A673 (cell line): Measurements from ENCODE around the gene CAPN13.

Experiments
- CTCF ChIP-seq: fragments of 300-800, 200-600 bp; sonication (generic); conservative IDR thresholded peaks from 2 replicates; pipeline ENCODE4 v1.5.1; 2017; ENCODE audit warnings: low read depth, mild to moderate bottlenecking, antibody characterized with exemption, low read length, moderate library complexity, mixed read lengths
- EZH2 ChIP-seq: fragments of 200-600 bp; sonication (generic); IDR thresholded peaks from 2 replicates; pipeline ENCODE4 v1.6.1; 2017; ENCODE audit warnings: borderline replicate concordance, low read depth, mild to moderate bottlenecking, mixed read lengths, antibody characterized with exemption, low read length; ENCODE audit not compliant: poor library complexity, severe bottlenecking

GRCh38 chr2:30757749-30758148 lies 49.5 kb downstream of the CAPN13 start:
- TF ChIP-seq CTCF (no peak), EZH2 (no peak)
